HG02943 (cell line): Measurements from ENCODE around the gene ANTXR2.

ENCODE experiments used
- ATAC-seq: cut with Tn5 transposase; IDR thresholded peaks from one replicate; pipeline ENCODE4 v1.9.1; 2021; ENCODE audit warnings: mild to moderate bottlenecking, low read depth, moderate library complexity; ENCODE audit not compliant: unreplicated experiment

The ANTXR2 gene

DNA sequence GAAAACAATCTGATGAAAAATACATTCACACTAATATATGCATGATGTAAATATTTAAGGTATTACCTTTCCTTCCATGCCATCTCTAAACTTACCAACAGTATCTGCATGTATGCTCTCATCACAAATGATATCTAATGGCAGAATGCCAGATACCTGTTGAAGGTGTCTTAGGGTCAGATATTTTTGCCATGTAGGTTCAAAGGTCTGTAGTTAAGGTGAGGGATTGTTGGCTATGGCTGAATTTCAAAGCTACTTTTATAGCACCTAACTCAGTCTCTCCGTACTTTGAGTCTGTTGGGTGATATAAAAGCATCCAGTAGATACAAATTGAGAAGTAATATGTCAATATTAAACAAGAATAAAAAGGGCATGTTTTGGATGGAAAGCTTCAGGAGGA lies 19.8 kb upstream of the ANTXR2 start:
- ATAC-seq, result no peak

DNA sequence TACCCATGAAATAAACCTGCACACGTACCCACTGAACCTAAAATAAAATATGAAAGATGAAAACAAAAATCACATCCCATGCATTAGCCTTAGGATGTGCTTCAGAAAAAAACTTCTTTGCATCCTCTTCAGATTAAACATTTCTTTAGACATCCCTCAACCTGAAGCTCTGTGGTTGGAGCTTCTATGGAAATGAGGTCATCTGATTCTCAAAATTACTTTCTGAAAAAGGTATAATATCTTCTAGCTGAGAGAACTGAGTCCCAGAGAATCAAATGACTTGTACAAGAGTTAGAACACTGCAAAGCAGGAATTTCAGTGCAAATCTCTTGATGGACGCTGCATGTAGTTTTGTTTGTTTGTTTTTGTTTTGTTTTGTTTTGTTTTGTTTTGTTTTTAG lies 19.1 kb upstream of the ANTXR2 start:
- ATAC-seq, result no peak

DNA sequence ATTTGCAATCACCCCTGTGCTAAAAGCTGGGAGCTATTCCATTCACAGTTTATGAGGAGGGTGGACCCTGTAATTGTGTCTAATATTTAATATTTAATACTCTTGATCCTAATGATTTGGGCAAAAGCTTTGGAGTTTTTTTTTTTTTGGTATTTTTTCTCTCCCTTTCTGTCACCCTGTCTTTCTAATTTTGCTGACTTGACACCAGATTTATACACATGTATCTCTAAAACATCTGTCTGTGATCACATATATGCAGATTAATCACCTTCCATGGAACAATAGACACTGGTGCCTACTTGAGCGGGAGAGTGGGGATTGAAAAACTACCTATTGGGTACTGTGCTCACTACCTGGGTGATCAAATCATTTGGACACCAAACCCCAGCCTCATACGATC lies 18.7 kb upstream of the ANTXR2 start:
- no peak for ATAC-seq

DNA sequence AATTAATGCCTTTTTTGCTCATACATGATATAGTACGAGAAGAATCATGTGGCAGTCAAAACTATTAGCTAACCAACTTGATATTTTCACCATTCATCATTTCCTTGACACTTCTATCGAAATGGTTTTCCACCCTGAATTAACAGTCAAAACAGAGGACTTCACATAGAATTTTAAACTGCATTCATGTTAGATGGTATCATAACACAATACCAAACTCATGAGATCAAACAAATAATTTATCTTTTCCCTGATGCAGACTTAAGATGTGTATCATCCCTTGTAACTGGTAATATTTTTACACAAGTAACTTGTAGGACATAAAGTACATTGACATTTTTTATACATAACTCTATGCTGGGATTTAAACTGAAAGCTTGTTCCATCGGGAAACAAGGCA lies 18.2 kb upstream of the ANTXR2 start:
- ATAC-seq, result no peak

DNA sequence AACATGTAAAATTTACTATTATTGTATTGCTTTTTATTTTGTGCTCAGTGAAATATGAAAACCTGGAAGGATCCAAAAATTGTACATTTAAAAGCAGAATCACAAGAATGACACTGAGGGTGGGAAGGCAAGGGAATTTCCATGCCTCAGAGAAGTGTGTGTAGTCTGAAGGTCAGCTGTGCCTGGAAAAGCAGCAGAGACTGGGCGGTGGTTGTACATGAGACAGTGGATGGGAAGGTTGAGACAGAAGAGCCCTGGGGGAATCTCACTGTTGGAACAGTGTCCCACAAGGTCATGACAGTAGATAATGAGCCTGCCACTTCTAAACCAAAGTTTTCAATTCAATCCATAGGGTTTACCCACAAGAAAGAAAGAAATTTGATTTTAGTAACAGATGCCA lies 17.1 kb upstream of the ANTXR2 start:
- no peak for ATAC-seq

DNA sequence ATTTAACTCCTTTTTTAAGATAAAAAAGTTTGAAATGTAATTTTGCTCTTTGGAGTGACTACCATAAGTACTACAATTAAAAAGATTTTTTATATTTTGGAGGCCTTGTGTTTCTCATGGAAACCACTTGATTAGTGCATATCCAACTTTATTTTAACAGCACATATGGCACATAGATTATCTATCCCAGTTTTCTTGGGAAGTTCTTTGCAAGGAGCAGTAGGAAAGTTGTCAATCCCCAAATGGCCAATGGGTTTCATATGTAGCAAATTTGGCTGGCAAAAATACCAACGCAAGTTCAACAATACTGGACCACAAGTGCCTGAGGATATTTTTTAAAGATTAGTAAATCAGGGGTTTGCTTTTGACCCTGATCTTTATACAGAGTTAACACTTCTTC lies 15.4 kb upstream of the ANTXR2 start:
- no peak for ATAC-seq

DNA sequence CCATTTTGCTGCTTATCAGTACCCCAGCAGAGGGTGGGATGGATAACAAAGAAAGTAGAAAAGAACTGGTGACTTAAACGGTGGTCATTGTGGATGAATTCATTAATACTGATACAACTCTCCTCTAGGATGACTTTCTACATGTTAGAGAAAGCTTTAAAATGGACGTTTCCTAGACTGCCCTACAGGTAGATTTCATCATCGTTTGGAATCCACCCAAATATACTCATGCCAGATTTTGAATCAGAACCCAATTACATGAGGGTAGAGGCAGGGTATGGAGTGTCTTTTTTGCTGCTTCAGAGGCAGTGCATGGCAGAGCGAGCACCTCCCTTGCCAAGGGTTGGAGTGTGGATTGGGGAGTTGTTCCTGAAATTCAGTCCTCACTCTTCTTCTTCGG lies 13.3 kb upstream of the ANTXR2 start:
- no peak for ATAC-seq

DNA sequence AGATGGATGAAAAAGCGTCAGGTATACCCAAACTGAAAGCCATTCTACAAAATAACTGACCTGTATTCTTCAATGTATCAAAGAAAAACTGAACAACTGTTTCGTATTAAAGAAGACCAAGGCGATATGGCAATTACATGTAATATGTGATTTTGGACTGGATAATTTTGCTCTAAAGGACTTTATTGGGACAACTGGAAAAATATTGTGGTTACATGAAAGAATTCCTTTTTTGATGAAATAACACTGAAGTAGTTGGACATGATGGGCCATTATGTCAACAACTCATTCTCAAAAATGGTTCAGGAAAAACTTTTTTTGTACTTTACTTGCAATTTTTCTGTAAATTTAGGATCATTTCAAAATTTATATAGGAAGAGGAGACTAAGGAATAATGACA lies 12.1 kb upstream of the ANTXR2 start:
- ATAC-seq, result no peak

DNA sequence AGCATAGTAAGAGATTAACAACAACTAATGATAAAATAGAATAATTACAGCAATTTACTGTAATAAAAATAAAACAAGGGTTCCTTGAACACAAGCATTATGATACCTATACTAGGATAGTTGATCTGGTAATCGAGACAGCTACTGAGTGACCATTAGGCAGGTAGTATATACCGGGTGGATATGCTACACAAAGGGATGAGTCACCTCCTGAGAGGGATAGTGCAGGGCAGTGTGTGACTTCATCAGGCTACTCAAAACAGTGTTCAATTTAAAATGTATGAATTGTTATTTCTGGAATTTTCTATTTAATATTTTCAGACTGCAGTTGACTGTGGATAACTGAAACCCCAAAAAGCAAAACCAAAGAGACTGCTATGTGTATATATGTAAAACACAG lies 9.7 kb upstream of the ANTXR2 start:
- no peak for ATAC-seq

DNA sequence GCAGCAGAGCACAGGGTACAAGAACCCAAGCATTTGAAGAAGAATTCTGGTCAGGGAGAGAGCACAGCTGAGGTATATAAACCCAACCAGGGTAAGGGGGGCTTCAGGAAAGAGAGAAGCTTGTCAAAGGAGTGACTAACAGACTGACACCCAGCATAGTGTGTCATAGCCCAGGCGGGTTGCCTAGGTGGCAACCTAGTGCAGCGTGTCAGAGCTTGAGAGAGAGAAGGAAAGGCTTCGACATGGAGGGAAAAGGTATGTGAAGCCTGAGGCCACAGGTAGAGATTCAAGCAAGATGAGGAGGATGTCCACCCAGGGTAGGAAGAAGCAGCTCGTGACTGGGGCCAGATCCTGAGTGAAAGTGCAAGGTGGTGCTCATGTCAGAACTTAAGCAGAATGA lies 8.5 kb upstream of the ANTXR2 start:
- no peak for ATAC-seq

DNA sequence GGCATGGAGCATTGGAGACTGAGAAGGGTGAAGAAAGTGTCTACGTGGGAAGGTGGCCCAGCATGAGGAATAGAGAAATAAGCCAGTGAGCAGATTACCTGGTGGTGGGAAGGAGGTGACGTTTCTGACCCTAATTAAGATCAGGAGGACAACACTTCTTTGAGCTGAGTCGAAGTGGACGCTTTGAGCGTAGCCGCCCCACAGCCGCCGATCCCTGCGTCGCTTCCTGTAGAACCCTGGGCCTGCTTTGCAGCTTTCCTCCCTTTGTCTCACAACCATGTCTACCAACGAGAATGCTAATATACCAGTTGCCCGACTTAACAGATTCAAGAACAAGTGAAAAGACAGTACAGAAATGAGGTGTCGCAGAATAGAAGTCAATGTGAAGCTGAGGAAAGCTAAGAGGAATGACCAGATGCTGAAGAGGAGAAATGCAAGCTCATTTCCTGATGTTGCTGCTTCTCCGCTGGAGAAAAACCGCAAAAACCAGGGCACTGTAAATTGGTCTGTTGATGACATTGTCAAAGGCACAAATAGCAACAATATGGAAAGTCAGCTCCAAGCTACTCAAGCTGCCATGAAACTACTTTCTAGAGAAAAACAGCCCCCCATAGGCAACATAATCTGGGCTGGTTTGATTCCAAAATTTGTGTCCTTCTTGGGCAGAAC lies 6.4 kb upstream of the ANTXR2 start:
- ATAC-seq, result no peak

DNA sequence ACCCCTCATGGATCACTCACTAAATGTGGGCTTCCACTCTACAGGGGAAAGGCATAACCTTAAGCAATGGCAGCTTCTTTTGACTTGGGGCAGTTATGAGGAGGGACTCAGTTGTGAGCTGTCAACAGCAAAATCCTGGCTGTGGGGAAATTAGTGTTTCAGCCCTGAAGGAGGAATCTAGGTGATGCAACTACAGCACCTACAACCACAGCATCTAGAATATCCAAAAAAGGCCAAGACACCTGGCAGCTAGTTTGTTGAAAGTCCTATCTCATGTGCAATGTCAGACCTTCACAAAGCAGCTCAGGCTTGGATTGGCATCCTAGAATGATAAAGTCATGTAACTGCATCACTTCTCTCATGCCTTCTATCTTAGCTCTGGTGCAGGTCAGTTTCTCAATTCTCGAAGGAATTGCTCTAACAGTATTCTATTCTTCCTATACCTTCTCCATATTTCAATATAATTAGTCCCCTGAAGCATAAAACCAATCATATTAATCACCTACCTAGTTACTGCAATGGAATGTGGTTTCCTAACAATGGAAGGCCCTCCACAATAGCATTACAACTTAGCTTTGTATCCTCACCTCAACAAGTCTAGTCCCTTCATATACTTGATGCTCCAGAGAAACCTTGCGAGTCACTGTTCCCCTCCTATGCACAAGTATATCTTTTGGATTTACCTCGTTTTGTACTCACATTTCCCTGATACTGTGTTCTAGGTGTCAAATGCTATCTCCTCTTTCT lies 5.5 kb upstream of the ANTXR2 start:
- no peak for ATAC-seq

DNA sequence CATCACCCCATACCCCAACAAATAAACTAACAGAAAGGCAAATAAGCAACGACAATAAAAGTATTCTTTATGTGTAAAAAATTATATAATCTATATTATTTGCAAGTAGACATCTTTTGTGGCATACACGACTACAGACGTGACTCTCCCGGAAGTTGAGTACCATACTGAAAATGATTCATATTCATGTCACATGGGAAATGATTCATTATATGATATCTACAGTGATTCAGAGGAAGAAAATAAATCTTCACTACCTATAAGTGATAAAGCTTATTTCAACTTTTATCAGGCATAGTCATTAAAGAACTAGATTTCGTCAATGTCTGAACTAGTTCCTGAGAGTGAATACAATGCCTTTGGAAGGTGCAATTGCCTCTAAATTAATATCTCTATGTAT lies 4.6 kb upstream of the ANTXR2 start:
- no peak for ATAC-seq

DNA sequence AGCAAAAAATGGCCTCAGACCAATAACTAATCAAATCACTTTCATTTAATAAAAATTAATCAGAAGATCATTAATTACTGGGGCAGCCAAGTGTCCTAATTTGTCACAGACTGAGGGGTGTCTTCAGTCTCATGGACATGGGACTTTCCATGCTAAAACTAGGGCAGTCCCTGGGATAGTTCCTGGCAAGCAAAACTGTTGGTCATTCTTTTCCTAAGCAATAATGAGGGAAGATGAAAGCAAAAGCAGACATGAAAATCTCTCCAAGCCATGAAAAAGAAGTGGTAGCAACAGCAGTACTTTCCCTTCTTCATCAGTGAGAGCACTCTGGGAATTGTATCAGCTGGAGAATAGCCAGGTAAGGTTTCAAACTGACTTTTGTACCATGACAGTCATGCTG lies 3.7 kb upstream of the ANTXR2 start:
- no peak for ATAC-seq

DNA sequence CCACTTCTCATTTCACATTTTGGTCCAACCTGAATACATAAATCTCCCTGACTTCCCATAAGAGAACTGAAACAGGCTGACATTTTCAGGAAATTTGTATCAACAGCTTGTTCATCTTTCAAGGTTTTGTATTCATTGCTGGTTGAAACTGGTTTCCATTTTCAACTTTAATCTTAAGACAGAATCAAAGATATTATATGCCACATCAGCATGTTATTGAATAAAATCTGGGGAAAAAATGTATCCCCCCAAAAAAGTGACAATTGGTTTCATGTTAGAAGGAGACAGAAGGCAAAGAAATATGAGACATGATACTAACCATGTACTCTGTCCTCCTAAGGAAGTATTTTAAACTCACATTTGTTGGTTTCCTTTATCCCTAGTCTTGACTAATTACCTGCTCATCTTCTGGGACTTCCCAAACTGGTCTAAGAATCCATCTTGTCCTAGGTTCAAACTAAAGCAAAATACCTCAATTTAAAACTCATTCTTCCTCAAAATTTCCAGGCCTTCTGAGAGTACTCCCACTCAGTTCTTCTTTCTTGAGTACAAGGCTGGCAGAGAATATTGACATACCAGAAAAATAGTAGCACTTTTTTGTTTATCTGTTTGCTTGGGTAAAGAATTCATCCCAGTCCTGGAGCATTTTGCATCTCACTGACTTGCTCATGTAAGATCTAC lies 3.1 kb upstream of the ANTXR2 start:
- ATAC-seq, result no peak

DNA sequence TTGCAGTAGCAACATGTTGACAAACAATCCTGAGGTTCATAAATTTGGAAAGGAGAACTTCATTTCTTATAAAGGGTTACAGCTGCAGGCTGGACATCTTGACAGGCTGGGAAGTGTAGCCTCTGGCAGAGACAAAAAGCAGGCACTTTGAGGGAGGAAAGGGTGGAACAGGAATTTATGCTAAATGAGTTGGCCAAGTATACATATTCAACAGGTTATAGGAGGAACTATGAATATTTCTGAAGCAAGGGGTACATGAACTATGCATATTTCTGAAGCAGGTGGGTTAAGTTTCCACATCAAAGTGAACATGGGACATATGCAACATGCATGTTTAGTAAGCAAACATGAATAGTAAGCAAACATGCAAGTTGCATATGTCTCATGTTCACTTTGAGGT lies 1.6 kb upstream of the ANTXR2 start:
- no peak for ATAC-seq

DNA sequence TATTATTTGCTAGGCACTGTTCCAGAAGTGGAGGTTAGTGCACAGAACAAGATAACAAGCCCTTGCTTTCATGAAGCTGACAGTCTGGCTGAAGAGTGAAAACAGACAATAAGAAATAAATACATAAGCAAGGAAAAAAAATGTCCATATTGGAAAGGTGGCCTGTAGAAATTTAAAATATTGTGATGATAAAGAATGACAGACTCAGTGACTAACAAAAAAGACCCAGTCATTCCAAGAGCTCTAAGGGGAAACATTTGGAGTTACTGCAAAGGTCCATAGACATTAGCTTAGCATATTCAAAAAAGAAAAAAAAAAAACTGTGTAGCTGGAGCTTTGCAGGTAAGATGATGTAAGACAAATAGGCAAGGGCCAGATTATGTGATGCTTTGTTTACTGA lies 1.0 kb upstream of the ANTXR2 start:
- no peak for ATAC-seq

DNA sequence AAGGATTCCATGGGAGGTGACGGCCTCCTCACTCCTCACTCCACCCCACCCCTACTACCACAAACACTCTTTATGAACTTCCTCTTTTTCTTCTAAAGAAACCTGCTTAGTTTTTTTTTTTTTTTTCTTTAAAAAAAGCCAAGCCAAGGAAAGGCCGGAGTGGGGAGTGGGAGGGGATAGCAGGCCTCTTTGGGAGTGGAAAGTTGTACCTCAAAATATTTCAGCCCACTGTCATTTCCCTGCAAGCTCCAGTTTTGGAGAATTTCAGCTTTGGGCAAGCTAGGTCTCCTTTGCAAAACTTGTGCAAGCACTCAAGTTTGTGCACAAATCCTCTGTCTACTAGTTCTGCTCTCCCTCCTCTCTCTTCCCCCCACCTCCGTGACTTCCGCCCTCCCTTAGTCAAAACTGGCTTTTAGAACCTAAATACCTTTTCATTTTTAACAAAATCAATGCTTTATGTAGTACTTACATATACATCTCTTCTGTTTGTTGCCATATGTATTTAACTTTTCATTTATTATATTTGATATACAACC lies 512 bp upstream of the ANTXR2 start:
- ATAC-seq, result peak; percentile 49

DNA sequence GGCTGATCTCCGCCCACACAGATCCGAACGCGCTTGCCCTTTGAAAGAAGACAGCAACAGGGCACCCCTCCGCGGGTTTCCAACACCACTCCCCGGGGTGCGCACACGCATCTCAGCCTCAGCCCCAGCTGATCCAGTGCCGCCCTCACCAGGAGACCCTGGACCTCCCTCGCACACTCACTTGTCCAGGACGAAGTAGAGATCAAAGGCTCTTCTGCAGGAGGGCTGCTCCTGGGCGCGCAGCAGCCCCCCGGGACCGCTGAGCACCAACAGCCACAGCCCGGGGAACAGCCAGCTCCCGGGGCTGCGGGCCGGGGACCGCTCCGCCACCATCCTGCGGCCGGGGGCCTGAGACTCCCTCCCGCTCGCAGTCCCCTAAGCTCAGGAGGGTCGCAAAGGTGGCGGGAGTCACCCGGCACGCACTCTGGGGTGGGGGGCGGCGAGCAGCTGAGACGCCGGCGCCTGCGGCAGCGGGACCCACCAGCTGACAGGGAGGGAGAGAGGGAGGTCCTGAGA lies 743 bp downstream of the ANTXR2 start:
- ATAC-seq, result peak; percentile 21

DNA sequence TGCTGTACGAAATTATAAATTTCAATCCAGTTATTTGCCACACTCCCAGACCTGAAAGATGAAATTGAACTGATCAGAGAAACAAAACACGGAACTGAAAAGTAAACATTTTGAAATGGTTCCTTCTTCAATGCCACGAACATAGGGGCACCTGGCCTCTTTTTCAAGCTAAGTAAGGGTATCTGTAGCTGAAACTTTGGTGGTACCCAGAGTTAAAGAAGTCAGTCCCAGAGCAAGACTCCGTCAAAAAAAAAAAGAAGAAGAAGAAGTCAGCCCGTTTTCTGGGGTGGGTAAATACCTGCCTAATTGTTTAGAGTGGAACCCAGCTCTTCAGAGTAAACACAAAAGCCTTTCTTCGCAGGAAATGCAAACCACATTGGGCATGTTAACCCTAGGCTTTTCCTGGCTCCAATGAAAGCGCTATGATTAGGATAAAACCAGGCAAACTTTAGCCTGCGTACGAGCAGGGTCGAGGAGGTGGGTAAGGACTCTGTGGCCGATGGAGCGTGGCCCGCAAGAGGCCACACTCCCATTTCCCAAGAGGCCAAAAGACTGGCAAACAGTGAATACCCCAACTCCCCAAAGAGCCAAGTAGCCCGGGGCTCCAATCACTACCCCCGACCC lies 1.3 kb downstream of the ANTXR2 start:
- peak; percentile 45 for ATAC-seq
